ENCODE data around the gene RETREG2. TPM values are rescaled to one million over a fixed set of nuclear protein-coding genes. Genes with fewer than 3 reads are reported as not detected.
A peak's percentile ranks its signal among the peaks of the same experiment; 100 is the strongest.

The RETREG2 gene
- total RNA-seq, 1 donor from 2014 or later: 43.7 TPM

- no peaks in the 10 kb centered on the region for H3K9me3 ChIP-seq
- no peak for DNase-seq (ENCODE audit: extremely low spot score in 2 of 2)
- peaks cover 7 to 67% of the 10 kb centered on the region in 2 donors for H3K36me3 ChIP-seq
- H3K27me3 ChIP-seq: no peaks in the 10 kb centered on the region
- intact Hi-C loops (cut with DNase I): loop anchor here (2.0 kb wide), 1 partner anchor 43 kb away; the partner anchor contains the start of gene CNPPD1
- H3K27ac ChIP-seq: no peak overlapping the region
- peaks cover 40% of the 10 kb centered on the region for H3K4me1 ChIP-seq
- peak overlapping the region in 1 of 2 donors; percentile 45 for H3K4me3 ChIP-seq
- TF ChIP-seq POLR2A (IDR thresholded peaks at IDR 0.05) (no peak), POLR2AphosphoS5 (IDR thresholded peaks at IDR 0.05; ENCODE audit: insufficient read depth in 1 of 2, low read depth in 1 of 2) (no peak), CTCF (IDR thresholded peaks at IDR 0.05) (no peak)
Measured at GRCh38 chr2:219219784-219220532, 41.9 kb downstream of the RETREG2 start.

DNA sequence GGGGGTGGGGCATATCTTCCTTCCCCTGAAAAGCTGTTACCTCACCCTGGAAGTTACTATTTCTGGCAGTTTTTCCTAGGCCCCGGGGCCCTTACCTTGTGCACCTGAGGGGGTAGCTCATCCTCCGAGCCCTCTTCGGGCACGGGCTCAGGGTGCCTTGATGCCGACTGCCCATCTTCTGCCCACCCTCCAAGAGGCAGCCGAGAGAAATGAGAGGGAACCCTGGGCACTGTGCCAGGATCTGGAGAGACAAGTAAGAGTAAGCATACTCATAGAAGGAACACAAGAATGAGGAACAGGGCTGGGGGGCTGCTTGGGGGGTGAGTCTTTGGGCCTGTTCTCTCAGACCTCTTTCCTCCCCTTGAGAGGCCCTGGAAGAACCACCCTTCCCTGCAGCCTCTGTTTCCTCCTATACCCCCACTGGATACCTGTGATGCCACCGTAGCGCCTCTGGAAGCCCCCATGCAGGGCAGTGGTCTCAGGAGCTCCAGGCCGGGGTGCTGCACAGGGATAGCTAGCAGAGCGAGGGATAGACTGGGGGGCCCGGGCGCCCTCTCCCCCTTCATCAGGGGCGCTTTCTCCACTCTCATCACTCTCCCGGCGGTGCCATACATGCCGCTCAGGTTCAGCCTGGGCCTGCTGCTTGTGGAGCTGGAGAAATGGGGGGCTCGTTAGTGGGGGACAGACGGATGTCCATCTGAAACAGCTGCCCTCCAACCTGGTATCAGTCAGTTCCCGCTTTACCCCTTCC lies 42.8 kb downstream of the RETREG2 start:
- H3K27me3 ChIP-seq: no peaks in the 10 kb centered on the region
- no peak overlapping the region for H3K27ac ChIP-seq
- peaks cover 37% of the 10 kb centered on the region for H3K4me1 ChIP-seq
- TF ChIP-seq CTCF (IDR thresholded peaks at IDR 0.05) (no peak), POLR2AphosphoS5 (IDR thresholded peaks at IDR 0.05; ENCODE audit: insufficient read depth in 1 of 2, low read depth in 1 of 2) (no peak), POLR2A (IDR thresholded peaks at IDR 0.05) (no peak)
- H3K4me3 ChIP-seq: no peak overlapping the region
- peaks cover 12 to 67% of the 10 kb centered on the region in 2 donors for H3K36me3 ChIP-seq
- intact Hi-C loops (cut with DNase I): no loop called here
- DNase-seq (ENCODE audit: extremely low spot score in 2 of 2): no peak
- H3K9me3 ChIP-seq: no peaks in the 10 kb centered on the region

- no peak overlapping the region for H3K27ac ChIP-seq
- H3K9me3 ChIP-seq: no peaks in the 10 kb centered on the region
- peaks cover 26% of the 10 kb centered on the region for H3K4me1 ChIP-seq
- no peak for TF ChIP-seq POLR2A (IDR thresholded peaks at IDR 0.05)
- DNase-seq (ENCODE audit: extremely low spot score in 2 of 2): no peak
- H3K27me3 ChIP-seq: no peaks in the 10 kb centered on the region
- intact Hi-C loops (cut with DNase I): no loop called here
- H3K4me3 ChIP-seq: no peak overlapping the region
- peaks cover 12 to 72% of the 10 kb centered on the region in 2 donors for H3K36me3 ChIP-seq
Measured at GRCh38 chr2:219221957-219222518, 44.0 kb downstream of the RETREG2 start.

DNA sequence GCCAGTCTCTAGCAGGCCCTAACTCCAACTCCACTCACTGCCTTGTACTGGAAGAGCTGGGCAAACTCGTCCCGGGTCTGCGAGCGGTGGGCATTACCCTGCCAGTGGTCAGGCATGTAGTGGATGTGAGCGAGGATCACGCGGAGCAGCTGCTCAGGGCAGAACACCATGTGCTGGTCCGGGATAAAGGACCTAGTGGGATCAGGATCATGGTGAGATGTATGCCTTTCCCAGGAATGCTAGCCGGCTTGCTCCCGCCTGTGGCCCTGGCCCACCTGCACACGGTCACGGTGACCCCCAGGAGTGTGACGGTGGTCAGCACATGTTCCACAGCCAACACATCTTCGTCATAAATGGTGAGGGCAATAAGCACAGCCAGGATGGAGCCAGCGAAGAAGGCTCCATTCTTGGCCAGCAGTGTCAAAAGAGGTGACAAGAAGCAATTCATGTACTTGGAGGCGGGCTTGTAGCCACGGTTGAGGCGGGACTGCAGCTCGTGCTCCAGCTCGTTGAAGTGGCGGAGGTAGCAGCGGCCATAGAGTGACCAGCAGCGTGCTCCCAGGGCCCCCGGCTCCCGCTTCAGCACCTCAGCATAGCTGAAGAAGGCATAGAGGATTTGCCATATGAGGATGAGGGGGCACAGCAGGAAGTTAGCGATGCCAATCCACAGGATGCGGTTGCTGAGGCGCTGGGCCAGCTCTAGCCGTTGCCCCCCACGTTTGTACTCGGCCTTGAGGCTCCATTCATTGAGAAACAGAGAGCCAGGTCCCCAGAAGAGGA lies 45.9 kb downstream of the RETREG2 start:
- TF ChIP-seq POLR2A (IDR thresholded peaks at IDR 0.05) (no peak), POLR2AphosphoS5 (IDR thresholded peaks at IDR 0.05; ENCODE audit: insufficient read depth in 1 of 2, low read depth in 1 of 2) (no peak), CTCF (IDR thresholded peaks at IDR 0.05) (no peak)
- DNase-seq (ENCODE audit: extremely low spot score in 2 of 2): no peak
- intact Hi-C loops (cut with DNase I): no loop called here
- Histone ChIP-seq H3K27me3 (no peaks in the 10 kb centered on the region), H3K9me3 (no peaks in the 10 kb centered on the region), H3K27ac (no peak overlapping the region), H3K4me3 (no peak overlapping the region), H3K36me3 (peaks cover 12 to 72% of the 10 kb centered on the region in 2 donors), H3K4me1 (peaks cover 32% of the 10 kb centered on the region)

DNA sequence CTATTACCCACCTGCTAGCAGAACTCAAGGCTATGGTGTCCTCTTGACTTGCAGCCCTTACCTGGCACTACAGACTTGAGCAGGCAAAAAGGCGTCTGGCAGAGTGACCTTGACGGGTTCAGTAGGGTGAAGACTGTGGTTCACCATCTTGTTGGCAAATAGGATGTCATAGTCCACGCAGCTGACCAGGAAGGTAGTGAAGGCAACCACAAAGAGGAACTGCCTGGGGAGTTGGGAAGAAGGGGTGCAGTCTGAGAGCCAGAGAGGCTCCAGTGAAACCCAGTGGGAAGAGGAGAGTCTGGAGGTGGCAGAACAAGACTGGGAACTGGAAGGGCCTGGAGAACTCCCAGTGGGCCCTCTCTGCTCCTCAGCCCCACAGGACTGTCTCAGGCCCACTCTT lies 47.3 kb downstream of the RETREG2 start:
- intact Hi-C loops (cut with DNase I): no loop called here
- no peak overlapping the region for H3K27ac ChIP-seq
- peaks cover 24% of the 10 kb centered on the region for H3K4me1 ChIP-seq
- no peak for DNase-seq (ENCODE audit: extremely low spot score in 2 of 2)
- H3K27me3 ChIP-seq: no peaks in the 10 kb centered on the region
- H3K36me3 ChIP-seq: peaks cover 12 to 65% of the 10 kb centered on the region in 2 donors
- no peaks in the 10 kb centered on the region for H3K9me3 ChIP-seq
- no peak overlapping the region for H3K4me3 ChIP-seq
- TF ChIP-seq POLR2AphosphoS5 (IDR thresholded peaks at IDR 0.05; ENCODE audit: insufficient read depth in 1 of 2, low read depth in 1 of 2) (no peak), CTCF (IDR thresholded peaks at IDR 0.05) (no peak), POLR2A (IDR thresholded peaks at IDR 0.05) (no peak)
